ENCODE measurements around the gene PTCH1.

Gene PTCH1

DNA sequence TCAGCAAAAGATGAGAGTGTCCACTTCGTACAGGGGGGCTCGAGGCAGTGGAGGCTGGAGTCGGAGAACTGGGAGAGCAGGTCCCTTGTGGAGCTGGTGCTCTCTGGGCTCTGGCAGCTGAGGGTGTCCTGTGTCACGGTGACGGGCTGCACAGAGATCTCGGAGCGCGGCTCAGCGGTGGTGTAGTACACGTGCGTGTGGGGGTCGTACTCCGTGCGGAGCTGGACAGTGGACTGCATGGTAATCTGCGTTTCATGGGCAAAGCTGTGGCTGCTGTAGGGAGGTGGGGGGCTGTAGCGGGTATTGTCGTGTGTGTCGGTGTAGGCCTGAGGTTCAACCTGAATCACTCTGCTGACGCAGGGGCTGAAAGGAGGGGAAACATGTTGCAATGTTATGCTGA lies 48.0 kb downstream of the PTCH1 start:
- DNase-seq, result no peak

GRCh38 chr9:95465115-95465514 lies 51.7 kb downstream of the PTCH1 start:
- DNase-seq, result peak in 4 of 56 donors; percentile 21 to 38 (median 26)

GRCh38 chr9:95463148-95464060 lies 53.4 kb downstream of the PTCH1 start:
- no peak for DNase-seq

DNA sequence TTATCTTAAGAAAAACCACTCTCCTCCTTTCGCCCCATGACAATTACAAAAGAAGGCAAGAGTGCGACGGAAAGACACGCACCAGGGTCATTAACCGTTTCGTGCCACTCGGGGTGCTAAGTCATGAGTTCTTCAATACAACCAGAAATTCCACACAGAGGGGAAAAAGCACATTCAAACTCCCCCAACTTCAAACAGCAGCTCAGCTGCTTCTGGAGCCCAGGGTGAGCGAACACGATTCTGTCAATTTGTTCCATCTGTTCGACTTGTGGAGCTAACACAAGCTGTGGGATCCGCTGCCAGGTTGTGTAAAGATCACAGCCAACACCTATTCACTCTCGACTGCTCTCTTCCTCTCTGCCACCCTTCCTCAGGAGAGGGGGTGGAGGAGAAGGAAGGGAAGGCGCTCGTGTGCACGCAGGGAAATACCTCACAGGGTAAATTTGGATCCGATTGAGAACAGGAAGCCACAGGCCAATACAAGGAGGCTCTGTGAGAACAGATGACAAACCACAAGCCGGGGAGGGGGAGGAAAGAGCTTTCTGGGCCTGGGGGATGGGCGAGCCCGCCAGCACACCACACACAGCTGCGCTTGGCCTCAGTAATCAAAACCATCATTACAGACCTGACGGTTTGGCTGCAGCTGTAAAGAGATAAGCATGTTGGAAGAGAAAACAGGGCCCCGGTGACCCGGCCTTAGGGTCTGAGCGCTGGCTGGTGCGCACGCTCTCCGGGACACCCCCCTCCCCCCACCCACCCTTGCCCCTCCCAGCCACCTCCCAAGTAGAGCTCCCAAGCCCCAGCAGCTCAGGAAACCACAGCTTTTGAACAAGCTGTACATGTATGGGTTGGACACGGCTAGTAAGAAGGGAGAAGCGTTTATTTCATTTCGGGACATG lies 54.3 kb downstream of the PTCH1 start:
- DNase-seq, result peak in 53 of 56 donors; percentile 17 to 87 (median 68)

GRCh38 chr9:95461448-95462248 lies 55.1 kb downstream of the PTCH1 start:
- DNase-seq, result peak in 1 of 56 donors; percentile 18

DNA sequence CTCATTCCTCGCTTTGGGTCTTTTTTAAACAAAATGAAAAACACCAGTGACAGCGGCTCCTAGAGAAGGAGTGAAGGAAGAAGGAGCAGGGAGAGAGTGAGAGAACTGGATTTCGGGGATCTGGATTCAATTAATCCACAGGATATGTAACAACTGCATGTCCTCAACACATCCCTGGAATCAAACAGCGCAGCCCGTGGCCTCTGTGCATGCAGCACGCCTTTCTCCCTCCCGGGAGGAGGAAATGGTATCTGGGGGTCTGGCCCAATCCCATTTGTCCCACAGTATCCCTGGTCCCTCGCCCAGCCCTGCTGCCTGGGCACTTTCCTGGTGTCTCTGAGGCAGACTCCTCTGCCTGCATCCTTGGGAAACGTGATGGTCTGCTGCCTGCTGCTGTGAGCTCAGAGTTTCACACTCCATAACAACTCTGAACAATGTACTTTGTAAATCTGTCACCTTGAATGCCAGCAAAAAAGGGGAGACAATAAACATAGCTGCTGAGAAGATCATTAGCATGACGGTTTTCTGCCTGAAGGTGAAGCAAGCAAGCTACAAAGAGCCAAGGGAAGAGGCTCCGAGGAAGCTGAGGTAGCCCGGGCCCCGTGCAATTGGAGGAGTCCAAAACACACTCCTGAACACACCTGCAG lies 56.1 kb downstream of the PTCH1 start:
- no peak for DNase-seq

DNA sequence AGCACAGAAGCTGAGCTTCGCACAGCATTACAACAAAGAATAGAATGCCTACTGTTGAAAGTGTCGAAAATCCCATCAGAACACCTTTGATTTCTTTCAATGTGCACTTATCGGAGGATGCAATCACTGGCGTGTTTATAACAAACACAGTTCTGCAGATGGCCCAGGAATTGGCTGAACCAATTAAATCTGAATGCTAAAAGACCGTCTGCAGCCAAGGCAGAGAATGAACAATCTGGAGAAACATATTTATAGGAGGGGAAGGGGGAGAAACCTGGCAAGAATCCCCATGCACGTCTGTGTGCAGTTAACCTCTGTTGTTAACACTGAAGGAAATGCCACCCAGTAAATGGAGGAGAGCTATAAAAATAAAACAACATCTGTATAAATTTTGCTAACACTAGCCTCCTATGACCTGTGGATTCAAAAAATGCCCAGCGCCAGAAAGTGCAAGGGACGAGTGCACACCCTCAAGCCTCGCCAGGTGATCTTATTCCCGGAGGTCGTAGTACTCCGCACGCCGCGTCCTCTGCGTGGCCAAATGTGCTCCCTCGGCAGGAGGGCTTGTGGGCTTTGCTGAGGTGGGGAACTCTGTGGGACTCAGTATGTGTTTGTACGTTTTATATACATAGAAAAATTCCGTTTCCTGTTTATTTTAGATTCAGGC lies 56.8 kb downstream of the PTCH1 start:
- no peak for DNase-seq

GRCh38 chr9:95459178-95459577 lies 57.6 kb downstream of the PTCH1 start:
- no peak for DNase-seq

GRCh38 chr9:95458666-95459065 lies 58.1 kb downstream of the PTCH1 start:
- DNase-seq, result no peak

GRCh38 chr9:95457769-95458168 lies 59.0 kb downstream of the PTCH1 start:
- DNase-seq, result no peak

DNA sequence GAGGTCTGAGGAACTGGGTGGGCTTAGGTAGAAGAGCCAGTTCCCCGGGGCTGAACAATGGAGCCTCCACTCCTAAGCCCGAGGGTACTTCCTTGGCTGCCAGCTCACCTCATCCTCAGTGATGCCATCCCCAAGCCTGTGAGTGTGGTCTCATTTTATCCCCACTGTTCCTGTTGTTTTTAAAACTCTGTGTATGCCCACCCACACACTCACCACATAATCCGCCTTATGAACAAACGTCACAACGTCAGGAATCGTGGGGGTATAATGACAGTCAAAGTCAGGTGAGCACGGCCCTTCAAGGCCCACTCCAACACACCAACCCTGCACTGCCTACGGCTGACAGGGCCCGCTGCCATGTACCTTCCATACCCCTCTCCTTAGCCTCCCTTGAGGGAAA lies 61.1 kb downstream of the PTCH1 start:
- DNase-seq, result no peak

- no peak for DNase-seq
Observed at GRCh38 chr9:95452176-95452575, 64.6 kb downstream of the PTCH1 start.

DNA sequence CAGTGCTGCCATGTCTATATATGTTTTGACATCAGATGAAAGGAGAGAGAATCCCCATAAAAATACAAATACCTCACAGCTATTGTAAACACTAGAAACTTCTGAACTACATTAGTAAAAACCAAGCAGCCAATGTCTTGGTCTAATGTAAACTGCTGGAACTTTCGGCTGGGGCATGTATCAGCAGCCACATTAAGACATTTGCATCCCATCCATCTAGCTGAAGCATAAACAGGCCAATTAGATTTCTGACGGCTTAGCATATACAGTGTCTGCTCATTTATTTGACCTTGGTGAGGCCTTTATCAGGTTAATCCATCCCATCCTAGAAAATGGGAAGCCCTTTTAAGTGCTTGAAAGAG lies 65.7 kb downstream of the PTCH1 start:
- DNase-seq, result no peak

GRCh38 chr9:95450171-95451064 lies 66.4 kb downstream of the PTCH1 start:
- DNase-seq, result peak in 13 of 56 donors; percentile 7 to 58 (median 16)

DNA sequence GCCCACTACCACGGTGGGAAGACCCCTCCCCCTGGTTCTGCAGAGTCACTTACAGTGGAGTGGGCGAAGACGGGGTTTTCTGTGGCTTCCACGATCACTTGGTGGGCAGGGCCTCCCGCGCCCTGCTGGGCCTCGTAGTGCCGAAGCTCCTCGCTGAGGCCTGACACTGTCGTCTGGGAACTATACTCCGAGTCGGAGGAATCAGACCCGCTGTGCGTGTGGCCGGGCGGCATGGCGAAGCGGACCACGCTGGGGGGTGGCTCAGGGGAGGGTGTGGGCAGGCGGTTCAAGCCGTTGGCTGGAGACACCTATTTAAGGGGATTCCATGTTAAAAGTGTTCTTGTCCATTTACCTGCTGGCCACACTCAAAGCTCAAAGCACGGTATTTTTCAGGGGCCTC lies 67.8 kb downstream of the PTCH1 start:
- no peak for DNase-seq

GRCh38 chr9:95447660-95448420 lies 68.9 kb downstream of the PTCH1 start:
- peak in 7 of 56 donors; percentile 8 to 62 (median 40) for DNase-seq

- no peak for DNase-seq
Observed at GRCh38 chr9:95446984-95447383, 69.8 kb downstream of the PTCH1 start.

- no peak for DNase-seq
Observed at GRCh38 chr9:95446259-95446658, 70.5 kb downstream of the PTCH1 start.

All from amygdala (tissue), 56 donors.